Ammon's horn (tissue), 1 donor: ENCODE results near the gene TENM4.

ENCODE experiments used
- DNase-seq: peaks from one replicate; pipeline ENCODE4 v3.0.0-alpha.2; 2016; ENCODE audit warnings: low spot score

The TENM4 gene

GRCh38 chr11:79342236-79342635 lies 98.6 kb downstream of the TENM4 start:
- DNase-seq = no peak

- no peak for DNase-seq
Observed at GRCh38 chr11:79340535-79340934, 100.3 kb downstream of the TENM4 start.

- no peak for DNase-seq
Observed at GRCh38 chr11:79336797-79337517, 103.9 kb downstream of the TENM4 start.

- DNase-seq = no peak
Observed at GRCh38 chr11:79335681-79336080, 105.1 kb downstream of the TENM4 start.

- no peak for DNase-seq
Observed at GRCh38 chr11:79333355-79333754, 107.5 kb downstream of the TENM4 start.

GRCh38 chr11:79332017-79332416 lies 108.8 kb downstream of the TENM4 start:
- DNase-seq = no peak

- no peak for DNase-seq
Observed at GRCh38 chr11:79331203-79331901, 109.5 kb downstream of the TENM4 start.

- no peak for DNase-seq
Observed at GRCh38 chr11:79330651-79331050, 110.2 kb downstream of the TENM4 start.

- no peak for DNase-seq
Observed at GRCh38 chr11:79329561-79329960, 111.3 kb downstream of the TENM4 start.

GRCh38 chr11:79328402-79328801 lies 112.4 kb downstream of the TENM4 start:
- DNase-seq = no peak

- no peak for DNase-seq
Observed at GRCh38 chr11:79325851-79326250, 115.0 kb downstream of the TENM4 start.

GRCh38 chr11:79321263-79321662 lies 119.6 kb downstream of the TENM4 start:
- DNase-seq = no peak

- DNase-seq = no peak
Observed at GRCh38 chr11:79314906-79315689, 125.7 kb downstream of the TENM4 start.

- DNase-seq = peak; percentile 80
Observed at GRCh38 chr11:79313530-79313913, 127.3 kb downstream of the TENM4 start.

- DNase-seq = peak; percentile 62
Observed at GRCh38 chr11:79312617-79313529, 128.0 kb downstream of the TENM4 start.

- no peak for DNase-seq
Observed at GRCh38 chr11:79311461-79311860, 129.4 kb downstream of the TENM4 start.

- no peak for DNase-seq
Observed at GRCh38 chr11:79309407-79309806, 131.4 kb downstream of the TENM4 start.

GRCh38 chr11:79308429-79308828 lies 132.4 kb downstream of the TENM4 start:
- no peak for DNase-seq

- DNase-seq = peak; percentile 25
Observed at GRCh38 chr11:79304599-79305212, 136.1 kb downstream of the TENM4 start.

GRCh38 chr11:79296141-79296540 lies 144.7 kb downstream of the TENM4 start:
- DNase-seq = no peak
